H9 (cell line): ENCODE measurements around the gene PRKCG. TPM values are rescaled to one million over a fixed set of nuclear protein-coding genes. Genes with fewer than 3 reads are reported as not detected.
"Not testable (repeated sequence)": the region's sequence is repeated elsewhere in the genome, so short reads cannot be mapped to it uniquely, and the experiment has no call there.

ENCODE experiments used
- DNase-seq: peaks from one replicate; pipeline ENCODE4 v3.0.0-alpha.2; 2017
- H2AFZ ChIP-seq: one replicate; pipeline ENCODE4 v1.6.1; 2013; ENCODE audit warnings: mild to moderate bottlenecking, low read length, control low read depth, moderate library complexity
- H2AK5ac ChIP-seq: 2 replicates; pipeline ENCODE4 v1.6.1; 2013; ENCODE audit warnings: low read length, control low read depth, mixed read lengths; ENCODE audit not compliant: insufficient read length
- H2BK120ac ChIP-seq: one replicate; pipeline ENCODE4 v1.6.1; 2013; ENCODE audit warnings: low read depth, mild to moderate bottlenecking, low read length, control low read depth, inconsistent platforms; ENCODE audit not compliant: poor library complexity, severe bottlenecking
- H2BK12ac ChIP-seq: 2 replicates; pipeline ENCODE4 v1.6.1; 2013; ENCODE audit warnings: low read length, control low read depth, mixed read lengths, low read depth; ENCODE audit not compliant: insufficient read length
- H2BK15ac ChIP-seq: 2 replicates; pipeline ENCODE4 v1.6.1; 2013; ENCODE audit warnings: low read depth, low read length, control low read depth
- H2BK20ac ChIP-seq: one replicate; pipeline ENCODE4 v1.6.1; 2013; ENCODE audit warnings: low read depth, mild to moderate bottlenecking, low read length, control low read depth, inconsistent platforms; ENCODE audit not compliant: poor library complexity, severe bottlenecking
- H2BK5ac ChIP-seq: 2 replicates; pipeline ENCODE4 v1.6.1; 2013; ENCODE audit warnings: low read length, control low read depth, mixed read lengths; ENCODE audit not compliant: insufficient read length
- H3K14ac ChIP-seq: 2 replicates; pipeline ENCODE4 v1.6.1; 2013; ENCODE audit warnings: low read length, control low read depth; ENCODE audit not compliant: insufficient read depth
- H3K18ac ChIP-seq: 2 replicates; pipeline ENCODE4 v1.6.1; 2013; ENCODE audit warnings: low read depth, mild to moderate bottlenecking, mixed read lengths, low read length, control low read depth; ENCODE audit not compliant: insufficient read length
- H3K23ac ChIP-seq: 2 replicates; pipeline ENCODE4 v1.6.1; 2013; ENCODE audit warnings: low read length, control low read depth, mixed read lengths, low read depth; ENCODE audit not compliant: insufficient read length
- H3K23me2 ChIP-seq: 2 replicates; pipeline ENCODE4 v1.6.1; 2013; ENCODE audit warnings: low read depth, mild to moderate bottlenecking, mixed read lengths, low read length, control low read depth; ENCODE audit not compliant: insufficient read length, poor library complexity, severe bottlenecking
- H3K27ac ChIP-seq: 2 replicates; pipeline ENCODE4 v1.5.1; 2013; ENCODE audit warnings: low read length, control low read depth, mixed read lengths, low read depth; ENCODE audit not compliant: insufficient read length
- H3K27me3 ChIP-seq: 2 replicates; pipeline ENCODE4 v1.6.1; 2013; ENCODE audit warnings: low read length, control low read depth, inconsistent platforms; ENCODE audit not compliant: insufficient read depth
- H3K4ac ChIP-seq: 2 replicates; pipeline ENCODE4 v1.6.1; 2013; ENCODE audit warnings: low read depth, mild to moderate bottlenecking, control low read depth, inconsistent platforms, low read length, moderate library complexity
- H3K4me1 ChIP-seq: 2 replicates; pipeline ENCODE4 v1.6.1; 2013; ENCODE audit warnings: low read length, control low read depth, inconsistent platforms; ENCODE audit not compliant: insufficient read depth
- H3K4me2 ChIP-seq: 2 replicates; pipeline ENCODE4 v1.6.1; 2013; ENCODE audit warnings: low read length, control low read depth, mixed read lengths; ENCODE audit not compliant: insufficient read length, insufficient read depth
- H3K56ac ChIP-seq: 2 replicates; pipeline ENCODE4 v1.6.1; 2013; ENCODE audit warnings: low read depth, mild to moderate bottlenecking, mixed read lengths, low read length, control low read depth; ENCODE audit not compliant: insufficient read length
- H3K79me1 ChIP-seq: 2 replicates; pipeline ENCODE4 v1.6.1; 2013; ENCODE audit warnings: low read depth, mild to moderate bottlenecking, moderate library complexity, low read length, control low read depth, inconsistent platforms; ENCODE audit not compliant: insufficient read depth, poor library complexity, severe bottlenecking
- H3K79me2 ChIP-seq: 2 replicates; pipeline ENCODE4 v1.6.1; 2013; ENCODE audit warnings: low read length, control low read depth, inconsistent platforms; ENCODE audit not compliant: insufficient read depth
- H3K9ac ChIP-seq: 2 replicates; pipeline ENCODE4 v1.6.1; 2013; ENCODE audit warnings: low read length, control low read depth, mixed read lengths; ENCODE audit not compliant: insufficient read length; ENCODE audit errors: extremely low read depth
- H3K9me3 ChIP-seq: one replicate; pipeline ENCODE4 v1.6.1; 2013; ENCODE audit warnings: low read depth, low read length, inconsistent platforms; ENCODE audit not compliant: control insufficient read depth
- H3T11ph ChIP-seq: one replicate; pipeline ENCODE4 v1.6.1; 2013; ENCODE audit warnings: mild to moderate bottlenecking, low read length, control low read depth, inconsistent platforms
- H4K20me1 ChIP-seq: one replicate; pipeline ENCODE4 v1.6.1; 2013; ENCODE audit not compliant: control insufficient read depth, insufficient read length, insufficient read depth
- H4K5ac ChIP-seq: 2 replicates; pipeline ENCODE4 v1.6.1; 2013; ENCODE audit warnings: low read depth, mild to moderate bottlenecking, mixed read lengths, low read length, control low read depth; ENCODE audit not compliant: insufficient read length
- H4K8ac ChIP-seq: replicated peaks from 2 replicates; pipeline ENCODE4 v1.6.1; 2013; ENCODE audit warnings: low read length, control low read depth, mixed read lengths, low read depth; ENCODE audit not compliant: insufficient read length
- H4K91ac ChIP-seq: 2 replicates; pipeline ENCODE4 v1.6.1; 2013; ENCODE audit warnings: low read depth, mild to moderate bottlenecking, moderate library complexity, mixed read lengths, low read length, control low read depth; ENCODE audit not compliant: insufficient read length
- H3K27ac Mint-ChIP-seq, 3 experiments: 2 replicates in 2 of 3; 3 replicates in 1 of 3; pipeline ENCODE4 v1.8.0; 2020 to 2021; ENCODE audit warnings: mixed read lengths in 3 of 3, mild to moderate bottlenecking in 1 of 3, moderate library complexity in 1 of 3
- H3K27me3 Mint-ChIP-seq: 2 replicates; pipeline ENCODE4 v1.8.0; 2021; ENCODE audit warnings: low read depth, mild to moderate bottlenecking, moderate library complexity, mixed read lengths
- H3K36me3 Mint-ChIP-seq, 3 experiments: 2 replicates in 2 of 3; 3 replicates in 1 of 3; pipeline ENCODE4 v1.8.0; 2020 to 2021; ENCODE audit warnings: low read depth in 3 of 3, mixed read lengths in 3 of 3; ENCODE audit not compliant: insufficient read depth in 1 of 3
- H3K4me1 Mint-ChIP-seq, 2 experiments: 2 replicates each; pipeline ENCODE4 v1.8.0; 2020; ENCODE audit warnings: mixed read lengths in 2 of 2
- H3K4me3 Mint-ChIP-seq, 2 experiments: 2 replicates in 1 of 2; 3 replicates in 1 of 2; pipeline ENCODE4 v1.8.0; 2020 to 2021; ENCODE audit warnings: mild to moderate bottlenecking in 2 of 2, mixed read lengths in 2 of 2, moderate library complexity in 1 of 2
- H3K9me3 Mint-ChIP-seq, 2 experiments: 2 replicates in 1 of 2; 3 replicates in 1 of 2; pipeline ENCODE4 v1.8.0; 2020; ENCODE audit warnings: mild to moderate bottlenecking in 2 of 2, mixed read lengths in 2 of 2, moderate library complexity in 1 of 2
- CTCF ChIP-seq: fragments of 200-600 bp; sonication (generic); conservative IDR thresholded peaks from 3 replicates; pipeline ENCODE4 v1.8.0; 2021; ENCODE audit warnings: antibody characterized with exemption, mild to moderate bottlenecking
- WGBS: extraction: QIAGEN DNeasy Blood & Tissue Kit; methylation state at CpG from one replicate; pipeline ENCODE4 v1.1.7; 2013; ENCODE audit warnings: missing lambda C conversion rate, low lambda C conversion rate, mixed read lengths; ENCODE audit not compliant: insufficient read length; ENCODE audit errors: extremely low coverage; 5-methylcytosine and 5-hydroxymethylcytosine counted together
- total RNA-seq: library from RNA; stranded (reverse); gene quantifications from 2 replicates; pipeline ENCODE4 v1.2.1, GENCODE V29; 2021

PRKCG gene
- total RNA-seq, 1 experiment from 2014 or later = 8.8 TPM

GRCh38 chr19:53868892-53869804 is 12.8 kb upstream of the PRKCG start:
- Mint-ChIP-seq H3K27me3 (peaks cover 2% of the 10 kb centered on the region), H3K27ac (peak overlapping the region in 2 of 3 experiments; percentile 91 to 93; a peak in 6 of 7 replicates), H3K36me3 (peaks cover 25 to 34% (median 27%) of the 10 kb centered on the region in 3 experiments; a peak in 6 of 7 replicates), H3K4me3 (peak overlapping the region; percentile 92 to 97), H3K4me1 (peaks cover 26 to 34% of the 10 kb centered on the region in 2 experiments), H3K9me3 (no peaks in the 10 kb centered on the region)
- H3K79me1 ChIP-seq = no peaks in the 10 kb centered on the region
- peak overlapping the region; percentile 96 for H3K14ac ChIP-seq
- no peak overlapping the region for H3K23ac ChIP-seq
- no peak overlapping the region for H2AFZ ChIP-seq
- no peaks in the 10 kb centered on the region for H3K9me3 ChIP-seq
- no peak overlapping the region for H4K91ac ChIP-seq
- H2BK20ac ChIP-seq = no peak overlapping the region
- H3K4ac ChIP-seq = peak overlapping the region; percentile 18; the same call in 1 of the 2 replicates
- H3K23me2 ChIP-seq = peaks cover 15% of the 10 kb centered on the region
- H3K27me3 ChIP-seq = no peaks in the 10 kb centered on the region
- peak overlapping the region; percentile 94 for H3K18ac ChIP-seq
- H3K9ac ChIP-seq = peak overlapping the region; percentile 74
- peak overlapping the region; percentile 18 for H2BK12ac ChIP-seq
- H3K79me2 ChIP-seq = peaks cover 2% of the 10 kb centered on the region; the same call in 1 of the 2 replicates
- no peaks in the 10 kb centered on the region for H4K20me1 ChIP-seq
- no peak overlapping the region for H3K27ac ChIP-seq
- H4K5ac ChIP-seq = no peak overlapping the region
- WGBS = no CpG with 5 or more reads among the region's 75 CpGs
- H2BK5ac ChIP-seq = no peak overlapping the region
- no peak for TF ChIP-seq CTCF
- no peak overlapping the region for H3T11ph ChIP-seq
- peaks cover 2% of the 10 kb centered on the region; the same call in 1 of the 2 replicates for H3K4me1 ChIP-seq
- no peak overlapping the region for H2BK15ac ChIP-seq
- H4K8ac ChIP-seq = no peak overlapping the region
- peak; percentile 89 for DNase-seq
- H3K56ac ChIP-seq = no peak overlapping the region
- peak overlapping the region; percentile 41 for H2BK120ac ChIP-seq
- H2AK5ac ChIP-seq = no peak overlapping the region
- H3K4me2 ChIP-seq = peak overlapping the region; percentile 92

- H3K27me3 ChIP-seq, H3K27me3 Mint-ChIP-seq, H2AFZ ChIP-seq, H4K91ac ChIP-seq, H3K9me3 Mint-ChIP-seq, H4K8ac ChIP-seq, H4K20me1 ChIP-seq, H3K56ac ChIP-seq, H2BK5ac ChIP-seq, H4K5ac ChIP-seq, H3K4me1 ChIP-seq, H3K79me1 ChIP-seq, H3K23ac ChIP-seq, H2BK15ac ChIP-seq, H2BK120ac ChIP-seq, H2AK5ac ChIP-seq, H2BK12ac ChIP-seq, H2BK20ac ChIP-seq, H3K4ac ChIP-seq, H3T11ph ChIP-seq, DNase-seq, H3K79me2 ChIP-seq, H3K9me3 ChIP-seq, H3K27ac ChIP-seq: not testable (repeated sequence)
- H3K14ac ChIP-seq = peak overlapping the region; percentile 81
- peaks cover 15% of the 10 kb centered on the region for H3K23me2 ChIP-seq
- peak overlapping the region; percentile 67 for H3K18ac ChIP-seq
- WGBS = no CpG with 5 or more reads among the region's 24 CpGs
- H3K9ac ChIP-seq = peak overlapping the region; percentile 57
- H3K4me1 Mint-ChIP-seq = peaks cover 26 to 39% of the 10 kb centered on the region in 2 experiments
- peak overlapping the region; percentile 92 to 97 for H3K4me3 Mint-ChIP-seq
- H3K4me2 ChIP-seq = peak overlapping the region; percentile 92
- peaks cover 31 to 42% (median 35%) of the 10 kb centered on the region in 3 experiments; a peak in 6 of 7 replicates for H3K36me3 Mint-ChIP-seq
- H3K27ac Mint-ChIP-seq = peak overlapping the region in 2 of 3 experiments; percentile 91 to 93; a peak in 6 of 7 replicates
Measured at GRCh38 chr19:53869805-53870484, 12.1 kb upstream of the PRKCG start.
